ENCODE measurements around the gene ARHGAP11A.

The ARHGAP11A gene

DNA sequence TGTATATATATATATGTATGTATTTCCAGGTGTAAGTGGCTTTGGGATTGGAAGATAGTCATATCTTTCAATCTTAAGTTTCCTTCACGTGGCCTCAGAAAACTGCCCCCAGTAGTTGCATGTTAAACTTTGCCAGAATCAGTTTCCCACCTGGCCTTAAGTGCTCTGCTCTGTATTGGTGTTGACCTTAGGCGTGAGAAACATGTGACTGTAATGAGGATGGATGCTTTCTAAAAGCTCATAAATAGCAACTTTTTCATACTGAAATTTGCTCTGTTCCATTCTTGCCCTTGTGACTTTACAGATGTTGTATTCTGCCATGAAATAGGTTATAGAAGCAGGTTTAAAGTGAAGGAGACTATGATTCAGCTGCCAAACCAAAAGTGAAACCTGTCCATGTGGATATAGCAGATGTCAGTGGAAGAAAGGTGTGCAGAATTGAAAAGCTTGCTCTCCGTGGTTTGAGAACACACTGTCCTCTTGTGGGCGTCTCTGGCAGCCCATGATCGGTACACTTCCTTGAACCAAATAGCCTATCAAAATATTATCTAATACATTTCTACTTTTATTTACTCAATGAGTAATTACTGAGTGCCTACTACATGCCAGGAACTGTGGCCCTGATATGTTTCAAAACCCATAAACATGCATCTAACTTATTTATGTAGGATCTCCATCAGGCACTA, 42.0 kb downstream of the ARHGAP11A start:
- no peak for DNase-seq

DNA sequence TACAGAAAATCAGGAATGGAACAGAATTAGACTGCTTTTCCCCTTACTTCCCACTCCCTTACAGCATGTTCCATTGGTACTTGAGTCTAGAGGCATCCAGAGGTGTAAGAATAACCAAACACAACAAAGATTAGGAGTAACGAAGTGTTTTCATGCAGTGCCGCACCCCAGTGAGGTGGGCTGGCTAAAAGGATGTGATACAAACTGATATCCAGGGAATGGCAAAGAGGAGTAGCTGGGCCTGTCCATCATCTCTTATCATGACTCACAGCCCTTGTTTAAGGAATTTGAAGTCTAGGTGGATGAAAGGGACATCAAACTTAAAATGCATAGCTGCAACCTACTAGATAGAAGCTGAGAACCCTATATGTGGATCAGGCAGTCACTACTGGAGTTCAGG, 42.6 kb downstream of the ARHGAP11A start:
- no peak for DNase-seq

DNA sequence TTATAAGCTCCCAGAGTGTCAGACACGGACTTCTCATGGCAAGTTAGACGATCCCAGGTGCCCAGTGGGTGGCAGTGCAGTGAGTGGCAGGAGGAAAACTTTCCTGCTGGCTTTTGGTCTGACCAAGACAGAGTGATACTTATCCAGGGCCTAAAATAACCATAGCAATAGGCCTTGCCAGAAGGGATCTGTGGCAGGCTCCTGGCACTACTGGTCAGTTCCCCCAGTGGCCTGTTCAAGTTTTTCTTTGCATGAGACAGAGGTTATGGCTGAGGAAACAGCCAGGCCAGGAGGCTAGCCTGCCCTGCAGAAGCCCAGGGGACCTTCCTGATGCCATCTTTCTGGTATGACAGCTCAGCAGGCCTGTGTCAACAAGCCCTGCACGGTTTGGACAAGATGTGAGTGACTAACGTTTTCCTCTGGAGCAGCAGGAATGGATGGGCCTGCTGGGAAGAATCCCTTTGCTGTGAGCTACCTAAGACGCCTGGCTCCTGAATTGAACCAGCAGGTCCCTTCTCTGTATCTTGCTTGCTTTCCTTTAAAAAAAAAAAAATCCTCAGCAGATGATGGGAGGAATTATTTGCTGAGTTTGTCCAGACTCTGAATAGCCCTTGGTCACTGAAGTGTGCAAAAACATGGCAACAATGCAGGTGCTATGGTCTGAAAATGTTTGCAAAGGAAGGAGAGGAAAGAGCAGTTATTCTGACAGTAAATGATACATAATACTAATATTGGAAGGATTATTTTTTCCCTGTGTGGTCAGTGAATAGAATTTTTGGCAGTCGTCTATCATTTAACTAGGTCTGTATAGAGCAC, 44.2 kb downstream of the ARHGAP11A start:
- DNase-seq, result no peak

DNA sequence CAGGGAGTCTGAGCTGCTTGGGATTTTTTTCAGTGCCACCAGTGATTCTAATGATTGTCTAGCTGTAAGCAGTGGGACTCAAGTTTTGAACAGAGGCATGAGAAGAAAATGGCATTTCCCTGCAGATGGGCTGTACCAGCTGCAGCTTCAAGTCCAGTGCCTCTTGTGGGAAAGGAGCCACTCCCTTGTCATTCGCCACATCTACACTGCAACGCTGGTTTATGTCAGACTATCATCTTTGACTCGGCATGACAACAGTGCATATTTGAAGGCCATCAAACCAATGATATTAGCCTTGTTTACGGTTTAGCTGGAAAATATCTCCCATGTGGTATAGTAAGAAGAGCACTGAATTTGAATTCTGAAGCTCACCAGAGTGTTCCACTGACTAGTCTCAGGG, 48.4 kb downstream of the ARHGAP11A start:
- DNase-seq, result no peak

DNA sequence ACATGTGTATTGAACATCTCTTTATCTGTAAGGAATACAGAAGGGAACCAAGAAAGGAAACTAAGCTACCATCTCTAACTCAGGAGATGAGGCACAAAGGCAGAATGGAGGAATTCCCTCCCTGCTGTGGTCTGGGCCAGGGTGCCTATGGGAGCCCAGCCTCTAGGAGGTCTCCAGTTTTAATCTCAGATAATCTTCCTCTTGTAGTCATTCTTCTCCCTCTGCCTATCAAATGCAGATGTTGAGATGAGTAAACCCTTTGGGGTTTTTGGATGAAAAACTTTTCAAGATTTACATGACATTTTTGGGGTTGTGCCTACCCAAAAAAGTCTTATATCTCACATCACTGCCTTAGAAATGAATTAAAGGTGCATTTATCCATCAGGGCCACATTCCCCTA, 49.5 kb downstream of the ARHGAP11A start:
- DNase-seq, result no peak

DNA sequence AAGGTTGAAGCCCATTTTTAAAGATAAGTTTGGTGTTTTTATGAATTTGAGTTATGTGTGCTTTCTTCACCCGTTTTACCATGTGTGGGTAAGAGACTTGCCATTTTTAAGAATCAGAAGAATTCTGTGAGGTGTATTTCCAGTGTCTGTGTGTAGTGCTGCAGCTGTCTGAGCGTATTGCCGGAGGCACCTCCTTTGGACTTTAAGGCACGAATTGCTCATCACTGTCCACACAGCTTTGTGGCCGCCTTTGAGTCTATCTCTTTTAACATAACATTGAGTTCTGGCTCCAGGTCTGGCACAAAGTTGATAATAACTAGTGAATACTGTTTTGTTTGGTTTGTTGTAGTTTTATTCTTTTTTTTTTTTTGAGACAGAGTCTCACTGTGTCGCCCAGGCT, 52.0 kb downstream of the ARHGAP11A start:
- no peak for DNase-seq

DNA sequence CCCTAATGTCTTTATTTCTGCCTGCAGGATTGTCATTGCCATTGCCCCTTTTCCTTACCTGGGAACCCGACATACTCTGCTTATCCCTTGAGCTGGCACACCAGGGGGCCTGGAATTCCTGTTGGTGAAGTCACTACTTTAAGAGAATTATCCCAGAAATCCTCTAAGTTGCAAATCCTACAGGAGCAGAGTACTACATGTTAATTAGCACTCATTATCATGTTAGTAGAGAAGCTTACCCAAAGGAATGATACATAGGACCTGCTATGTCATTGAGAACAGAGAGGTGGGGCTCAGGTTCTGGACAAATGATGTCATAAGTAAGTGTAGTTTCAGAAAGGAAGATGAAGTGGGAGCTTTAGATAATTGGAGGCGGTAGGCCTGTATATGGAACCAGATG, 53.6 kb downstream of the ARHGAP11A start:
- peak in 1 of 2 experiments; percentile 16 for DNase-seq

DNA sequence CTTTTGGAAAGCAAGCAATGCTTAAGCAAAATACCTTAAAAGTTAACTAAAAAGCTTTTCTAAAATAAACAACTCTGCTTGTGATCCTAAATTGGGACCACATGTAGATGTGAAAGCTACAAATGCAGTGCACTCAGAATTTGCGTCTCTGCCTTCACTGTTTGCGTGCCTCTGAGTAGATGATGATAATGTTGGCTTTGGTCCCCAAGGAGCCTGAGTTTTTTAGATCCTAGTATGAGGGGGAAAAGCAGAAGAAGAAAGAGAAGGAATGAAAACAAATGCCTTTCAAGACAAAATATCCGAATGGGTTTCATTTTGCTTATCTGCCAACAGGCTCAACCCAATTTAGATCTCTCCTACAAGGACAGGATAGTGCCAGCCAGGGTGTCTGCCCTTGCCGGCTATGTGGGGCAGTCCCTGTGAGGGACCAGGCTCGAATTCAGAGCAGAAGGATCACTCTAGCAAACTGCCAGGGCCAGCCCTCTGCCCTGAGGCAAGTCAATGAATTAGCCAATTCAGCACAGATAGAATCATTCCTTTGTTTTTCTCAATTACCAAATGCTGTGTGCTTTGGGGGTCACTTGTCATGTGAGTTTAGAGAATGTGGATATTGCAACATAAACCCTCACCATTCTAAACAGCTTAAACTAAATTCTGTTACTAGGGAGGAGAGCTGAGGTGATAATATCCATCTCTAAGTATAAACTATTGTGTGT, 54.8 kb downstream of the ARHGAP11A start:
- DNase-seq, result no peak

DNA sequence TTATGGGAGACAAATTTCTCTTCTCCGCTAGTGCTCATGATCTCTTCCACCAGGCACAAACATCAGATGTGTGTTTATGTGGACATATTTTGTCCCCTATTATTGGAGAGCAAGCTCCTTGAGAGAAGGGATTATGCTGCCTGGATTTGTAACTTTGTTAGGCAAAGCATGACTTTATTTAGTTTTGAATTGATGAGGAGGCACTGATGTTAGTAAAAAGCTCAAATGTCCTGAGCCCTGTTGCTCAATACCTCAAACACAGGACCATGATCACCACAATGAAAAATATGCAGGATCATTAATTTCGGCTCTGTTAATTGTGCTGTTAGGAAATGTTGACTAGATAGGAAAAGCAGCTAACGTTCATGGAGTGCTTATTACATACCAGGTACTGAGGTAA, 55.3 kb downstream of the ARHGAP11A start:
- DNase-seq, result no peak

DNA sequence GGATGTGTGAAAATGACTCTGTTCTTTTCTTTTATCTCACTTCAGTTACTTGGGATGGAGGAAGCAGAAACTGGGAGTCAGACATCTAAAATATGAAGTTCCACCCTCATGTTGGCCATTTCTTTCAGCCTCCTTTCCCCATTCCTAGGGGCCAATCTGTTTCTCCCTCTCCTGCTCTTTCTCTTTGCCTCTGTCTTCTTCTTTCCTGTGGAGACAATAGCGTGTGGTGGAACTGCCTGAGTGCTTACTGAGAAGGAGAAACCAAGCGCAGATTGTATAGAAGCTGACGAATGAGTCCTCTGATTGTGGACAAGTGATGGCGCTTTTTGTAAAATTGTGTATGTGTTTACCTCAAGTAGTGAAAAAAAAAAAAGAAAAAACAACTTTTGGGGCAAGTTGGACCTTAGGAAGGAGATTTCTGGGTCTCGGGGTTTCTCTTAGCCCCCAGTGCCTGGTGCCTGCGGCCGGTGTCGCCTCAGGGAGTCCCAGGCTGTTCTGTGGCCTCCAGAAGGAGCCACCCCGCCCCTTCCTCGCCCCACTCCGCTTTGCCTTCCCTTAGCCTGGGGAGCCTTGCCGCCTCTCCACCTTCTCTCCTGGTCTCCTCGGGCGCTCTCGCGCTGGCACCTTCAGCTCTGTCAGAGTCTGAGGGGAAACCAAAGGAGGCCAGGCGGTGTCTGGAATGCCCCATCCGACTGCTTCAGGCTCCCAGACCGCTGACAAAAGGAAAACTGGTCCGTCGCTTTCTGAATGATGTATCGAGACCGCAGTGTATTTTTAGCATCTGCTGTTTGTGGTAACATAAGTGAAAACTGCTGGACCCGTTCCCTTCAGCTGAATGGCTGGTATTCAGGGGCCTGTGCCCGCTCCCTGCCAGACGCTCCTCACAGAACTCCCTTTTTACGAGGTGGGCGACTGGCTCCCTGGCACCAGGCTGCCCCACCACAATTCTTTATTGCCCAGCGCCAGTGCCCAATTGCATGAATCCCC, 56.3 kb downstream of the ARHGAP11A start:
- DNase-seq, result no peak

DNA sequence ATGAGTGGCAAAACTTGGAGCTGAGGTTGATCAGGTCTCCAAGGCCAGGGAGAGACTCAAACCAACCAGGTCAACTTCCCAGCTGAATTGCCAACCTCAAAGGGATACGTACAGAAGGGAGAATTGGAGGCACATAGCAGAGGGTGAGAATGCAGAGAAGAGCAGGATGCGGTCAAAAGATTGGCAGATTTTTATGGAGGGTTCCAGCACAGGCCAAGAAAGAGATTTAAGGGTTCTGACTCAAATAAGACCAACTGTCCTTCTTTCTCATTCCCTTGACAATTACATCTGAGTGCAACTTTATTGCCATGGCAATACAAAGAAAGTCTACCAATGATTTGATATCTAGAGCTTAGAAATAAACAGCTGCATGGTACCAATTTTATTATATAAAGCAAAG, 59.4 kb downstream of the ARHGAP11A start:
- no peak for DNase-seq

DNA sequence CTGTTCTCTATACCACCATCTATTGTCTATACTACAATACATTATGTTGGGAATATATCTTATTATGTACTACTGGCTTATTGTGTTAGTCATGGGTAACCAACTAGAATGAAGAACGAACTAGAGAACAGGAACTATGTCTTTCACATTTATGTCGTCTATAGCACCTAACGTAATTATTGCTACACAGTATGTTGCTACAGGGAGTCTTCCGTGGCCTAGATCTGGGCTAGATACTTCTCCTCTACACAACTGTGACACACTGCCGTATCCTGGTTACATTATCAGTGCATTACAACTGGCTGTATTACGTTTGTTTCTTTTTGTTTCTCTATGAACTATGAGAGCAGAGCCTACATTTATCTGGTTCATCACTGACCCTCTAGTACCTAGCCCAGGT, 60.2 kb downstream of the ARHGAP11A start:
- DNase-seq, result no peak

DNA sequence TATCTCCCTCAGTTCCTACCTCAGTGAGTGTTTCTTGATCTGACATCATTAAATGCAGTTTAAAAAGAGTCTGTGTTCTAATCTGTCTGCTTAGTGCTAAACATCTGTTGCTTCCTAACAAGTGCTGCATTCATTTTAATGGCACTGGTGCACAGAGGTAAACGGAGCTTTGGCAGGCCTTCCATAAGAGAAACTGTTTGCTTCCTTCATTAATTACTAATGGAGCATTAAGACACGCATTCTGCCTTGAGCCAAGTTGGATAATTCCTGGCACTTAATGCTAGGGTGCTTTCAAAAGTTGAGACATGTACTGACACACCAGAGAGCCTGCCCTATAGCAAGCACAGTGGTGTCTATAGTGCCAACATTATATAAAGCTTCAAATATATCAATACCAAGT, 60.9 kb downstream of the ARHGAP11A start:
- peak; percentile 11 to 70 for DNase-seq

DNA sequence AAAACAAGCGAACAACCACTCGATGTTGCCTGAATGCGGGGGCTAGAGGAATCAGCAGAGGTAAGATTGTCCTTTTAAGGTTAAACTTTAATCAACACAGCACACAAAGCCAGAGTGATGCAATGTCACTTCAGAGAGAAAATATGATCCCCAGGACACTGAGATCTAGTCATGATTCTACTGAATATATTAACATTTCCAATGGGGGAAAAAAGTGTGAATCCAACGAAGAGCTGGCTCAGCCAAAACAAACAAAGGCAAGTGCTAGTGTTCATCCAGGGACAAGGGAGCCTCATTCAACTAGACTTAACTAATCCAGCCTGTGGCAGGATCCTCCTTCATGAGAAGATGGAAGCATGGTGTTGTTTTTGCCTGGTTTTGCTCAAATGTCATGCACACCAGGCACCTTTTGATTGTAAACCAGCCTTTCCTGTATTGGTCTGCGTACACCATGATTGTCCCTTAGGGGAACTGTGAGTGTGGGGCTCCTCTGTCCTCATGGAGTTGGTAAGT, 62.0 kb downstream of the ARHGAP11A start:
- DNase-seq, result no peak

DNA sequence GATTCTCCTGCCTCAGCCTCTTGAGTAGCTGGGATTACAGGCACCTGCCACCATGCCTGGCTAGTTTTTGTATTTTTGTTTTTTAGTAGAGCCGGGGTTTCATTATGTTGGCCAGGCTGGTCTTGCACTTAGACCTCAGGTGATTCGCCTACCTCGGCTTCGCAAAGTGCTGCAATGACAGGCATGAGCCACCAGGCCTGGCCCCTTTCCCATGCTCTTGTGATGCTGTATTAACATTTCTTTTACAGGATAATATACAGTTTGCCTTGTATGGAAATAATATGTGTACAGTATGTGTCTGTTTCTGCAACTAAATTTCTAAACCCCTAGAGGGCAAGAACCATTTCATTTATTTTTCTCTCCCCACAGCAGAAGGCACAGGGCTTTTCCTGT, 64.0 kb downstream of the ARHGAP11A start:
- no peak for DNase-seq

DNA sequence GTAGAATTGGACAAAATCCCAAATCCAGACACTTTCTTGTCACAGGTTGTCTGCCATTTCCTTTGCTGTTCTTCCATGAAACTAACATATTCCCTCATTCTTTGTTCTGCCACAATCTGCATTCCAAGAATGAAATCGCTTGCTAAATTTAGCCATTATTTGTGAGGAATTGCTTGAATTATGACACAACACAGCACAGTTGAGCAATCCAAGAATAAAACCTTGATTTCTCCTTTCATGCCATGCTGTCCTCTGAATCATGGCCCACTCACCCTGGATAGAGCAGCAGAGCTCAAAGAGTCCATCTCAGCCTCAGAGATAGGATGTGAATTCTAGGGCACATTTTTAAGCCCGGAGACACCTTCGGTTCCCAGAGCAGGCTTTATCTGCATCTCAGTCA, 67.3 kb downstream of the ARHGAP11A start:
- DNase-seq, result no peak

DNA sequence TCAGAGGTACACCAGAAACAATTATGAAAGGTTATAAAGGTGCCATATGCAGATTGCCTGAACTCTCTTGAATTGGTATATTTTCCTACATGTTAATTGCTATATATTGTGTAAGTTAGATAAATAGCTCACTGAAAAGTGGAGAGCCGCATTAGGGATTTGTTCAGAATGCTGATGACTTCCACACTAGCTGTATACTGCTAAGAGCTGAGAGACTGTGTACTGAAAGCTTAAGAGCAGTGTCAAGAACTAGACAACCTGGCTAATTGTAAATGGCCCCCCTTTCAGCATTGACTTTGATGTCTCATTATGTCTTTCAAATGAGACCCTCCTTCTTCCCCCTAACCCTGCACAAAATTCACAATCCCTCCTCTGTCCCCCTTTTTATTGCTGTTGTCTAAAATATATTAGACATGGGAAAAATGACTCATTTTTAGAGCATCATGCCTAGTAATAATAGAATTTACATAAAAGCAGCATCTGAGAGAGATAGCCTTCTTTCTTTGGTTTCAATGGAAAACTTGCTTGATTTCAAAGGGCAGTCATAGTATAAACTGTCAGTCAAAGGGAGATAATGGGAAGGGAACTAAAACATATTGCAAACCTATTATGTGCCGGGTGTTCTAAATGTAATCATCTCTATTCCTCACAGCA, 67.8 kb downstream of the ARHGAP11A start:
- DNase-seq, result no peak

DNA sequence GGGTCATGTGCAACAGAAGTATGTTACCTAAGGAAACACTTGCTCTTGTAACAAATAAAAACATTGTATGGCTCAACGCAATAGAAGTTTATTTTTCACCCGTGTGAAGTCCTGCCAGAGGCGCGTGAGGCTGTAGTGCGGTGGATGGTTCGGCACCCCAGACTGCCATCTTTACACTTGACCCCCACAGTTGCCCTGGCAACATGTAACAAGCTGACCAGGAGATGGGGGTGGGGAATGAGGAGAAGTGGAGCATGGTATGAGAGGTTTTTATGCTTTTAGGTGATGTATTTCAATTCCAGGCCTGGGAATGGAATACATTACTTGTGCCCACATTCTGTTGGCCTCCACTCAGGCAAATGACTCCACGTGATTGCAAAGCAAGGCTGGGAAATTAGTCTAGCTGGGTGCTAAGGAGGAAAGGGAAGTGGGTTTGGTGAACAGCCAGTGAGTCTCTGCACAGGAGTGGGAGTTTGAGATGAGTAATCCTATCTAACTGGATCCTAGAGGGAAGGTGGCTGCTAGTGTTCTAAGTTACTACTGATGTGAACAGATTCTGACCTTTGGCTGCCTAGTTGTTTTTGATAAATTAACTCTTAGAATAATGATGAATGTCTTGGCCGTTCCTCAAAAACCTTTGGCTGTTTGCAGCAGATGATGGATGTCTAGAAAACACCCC, 68.7 kb downstream of the ARHGAP11A start:
- DNase-seq, result no peak

DNA sequence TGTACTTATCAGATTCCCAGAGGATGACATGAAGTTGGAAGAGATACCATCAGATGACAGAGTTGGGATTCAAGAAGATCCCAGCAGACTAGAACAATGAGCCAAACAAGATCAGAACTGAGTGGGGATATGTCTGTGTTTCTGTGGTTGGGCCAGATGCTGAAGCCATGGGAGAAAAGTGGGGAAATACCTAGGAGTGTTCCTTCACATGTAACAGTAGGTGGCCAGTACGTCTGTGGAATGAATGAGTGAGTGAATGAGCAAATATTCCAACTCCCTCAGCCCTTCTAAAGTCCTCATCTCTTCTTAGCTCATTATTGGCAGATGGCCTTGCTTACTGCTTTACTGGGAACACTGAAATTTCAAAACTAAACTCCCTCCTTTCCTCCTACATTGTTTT, 70.3 kb downstream of the ARHGAP11A start:
- no peak for DNase-seq

DNA sequence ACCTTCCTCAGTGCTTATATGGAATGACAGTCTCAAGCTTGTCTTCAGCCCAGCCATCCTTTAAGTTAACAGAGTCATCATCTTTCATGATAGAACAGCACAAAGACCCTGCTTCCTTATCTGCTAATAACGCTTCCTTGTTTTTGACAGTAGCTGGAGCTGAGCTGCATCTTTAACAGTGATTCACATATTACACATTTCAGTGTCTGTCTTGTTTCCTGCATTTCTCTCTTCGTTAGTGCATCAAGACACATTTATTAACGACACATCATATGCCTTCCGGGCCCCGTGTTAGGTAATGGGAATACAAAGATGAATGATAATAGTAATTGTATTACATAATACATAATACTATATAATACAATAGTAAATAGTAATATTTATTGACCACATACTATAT, 72.3 kb downstream of the ARHGAP11A start:
- no peak for DNase-seq

DNA sequence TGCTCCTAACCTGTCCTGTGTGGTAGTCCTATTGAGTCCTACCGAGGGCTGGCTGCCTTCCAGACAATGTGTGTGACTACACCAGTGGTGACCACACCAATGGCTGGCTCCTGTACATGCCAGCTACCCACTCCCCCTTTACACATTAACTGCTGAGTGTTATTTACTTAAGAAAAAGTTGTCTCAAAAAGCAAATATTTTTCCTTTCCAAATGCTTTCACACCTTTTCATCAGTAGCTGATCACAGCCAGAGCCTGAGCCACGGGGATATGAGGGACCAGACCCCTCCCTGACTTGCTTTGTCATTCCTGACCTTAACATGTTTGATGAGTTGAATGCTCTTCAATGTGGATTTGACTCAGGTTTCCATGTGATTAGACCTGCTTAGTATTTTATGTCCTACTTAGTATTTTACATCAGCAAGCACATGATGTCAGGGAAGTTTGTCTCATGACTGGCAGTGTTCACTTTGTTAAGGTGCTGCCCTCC, 72.9 kb downstream of the ARHGAP11A start:
- DNase-seq, result no peak
